Kidney tubule cell (primary cell): ENCODE measurements around the gene NFKBIB.

ENCODE experiments used
- DNase-seq: peaks from one replicate; pipeline ENCODE4 v3.0.0-alpha.2; 2018; ENCODE audit warnings: low spot score

NFKBIB gene

GRCh38 chr19:38958301-38958700 is 58.5 kb downstream of the NFKBIB start:
- no peak for DNase-seq
